ENCODE results near the gene TLCD3B. TPM values are rescaled to one million over a fixed set of nuclear protein-coding genes. Genes with fewer than 3 reads are reported as not detected.

The TLCD3B gene
- polyA plus RNA-seq, 1 donor = 1.6 TPM

GRCh38 chr16:29988346-29989075 is 42.6 kb downstream of the TLCD3B start:
- no peak for DNase-seq

- no peak for DNase-seq
Measured at GRCh38 chr16:29987371-29988085, 43.5 kb downstream of the TLCD3B start.

GRCh38 chr16:29986931-29987330 is 44.1 kb downstream of the TLCD3B start:
- DNase-seq = no peak

- DNase-seq = no peak
Measured at GRCh38 chr16:29986231-29986630, 44.8 kb downstream of the TLCD3B start.

- DNase-seq = no peak
Measured at GRCh38 chr16:29985271-29985811, 45.7 kb downstream of the TLCD3B start.

- no peak for DNase-seq
Measured at GRCh38 chr16:29984764-29985147, 46.3 kb downstream of the TLCD3B start.

- no peak for DNase-seq
Measured at GRCh38 chr16:29984137-29984763, 46.8 kb downstream of the TLCD3B start.

- no peak for DNase-seq
Measured at GRCh38 chr16:29983420-29984136, 47.5 kb downstream of the TLCD3B start.

GRCh38 chr16:29982560-29983419 is 48.3 kb downstream of the TLCD3B start:
- DNase-seq = no peak

- DNase-seq = no peak
Measured at GRCh38 chr16:29978564-29979270, 52.4 kb downstream of the TLCD3B start.

GRCh38 chr16:29978081-29978480 is 53.0 kb downstream of the TLCD3B start:
- DNase-seq = no peak

GRCh38 chr16:29977063-29977825 is 53.8 kb downstream of the TLCD3B start:
- no peak for DNase-seq

GRCh38 chr16:29975811-29976511 is 55.1 kb downstream of the TLCD3B start:
- DNase-seq = no peak

- DNase-seq = no peak
Measured at GRCh38 chr16:29975134-29975538, 55.9 kb downstream of the TLCD3B start.

Other genes with a start within 250 kb of the TLCD3B start
- gene KIF22, start 240.5 kb downstream of the TLCD3B start, polyA plus RNA-seq (ENCODE audit: insufficient read length) = 31.7 TPM
- gene MAZ, start 224.7 kb downstream of the TLCD3B start, polyA plus RNA-seq (ENCODE audit: insufficient read length) = 270 TPM
- 13.3 TPM for gene PRRT2, start 219.1 kb downstream of the TLCD3B start, polyA plus RNA-seq (ENCODE audit: insufficient read length)
- gene PAGR1, start 215.1 kb downstream of the TLCD3B start, polyA plus RNA-seq (ENCODE audit: insufficient read length) = 27.8 TPM
- gene MVP, start 210.8 kb downstream of the TLCD3B start, polyA plus RNA-seq (ENCODE audit: insufficient read length) = 26.5 TPM
- gene CDIPT, start 168.0 kb downstream of the TLCD3B start, polyA plus RNA-seq (ENCODE audit: insufficient read length) = 41.9 TPM
- 3.3 TPM for gene SEZ6L2, start 131.7 kb downstream of the TLCD3B start, polyA plus RNA-seq (ENCODE audit: insufficient read length)
- gene ASPHD1, start 130.8 kb downstream of the TLCD3B start, polyA plus RNA-seq (ENCODE audit: insufficient read length) = 1.0 TPM
- gene KCTD13, start 105.0 kb downstream of the TLCD3B start, polyA plus RNA-seq (ENCODE audit: insufficient read length) = 14.0 TPM
- 61.2 TPM for gene TMEM219, start 69.2 kb downstream of the TLCD3B start, polyA plus RNA-seq (ENCODE audit: insufficient read length)
- 36.0 TPM for gene TAOK2, start 57.4 kb downstream of the TLCD3B start, polyA plus RNA-seq (ENCODE audit: insufficient read length)
- 16.4 TPM for gene HIRIP3, start 35.7 kb downstream of the TLCD3B start, polyA plus RNA-seq (ENCODE audit: insufficient read length)
- 43.7 TPM for gene INO80E, start 35.0 kb downstream of the TLCD3B start, polyA plus RNA-seq (ENCODE audit: insufficient read length)
- gene DOC2A, start 20.2 kb downstream of the TLCD3B start, polyA plus RNA-seq (ENCODE audit: insufficient read length) = 1.4 TPM
- gene C16orf92, start 8.1 kb downstream of the TLCD3B start, polyA plus RNA-seq (ENCODE audit: insufficient read length) = not detected
- gene ALDOA, start 34.5 kb upstream of the TLCD3B start, polyA plus RNA-seq (ENCODE audit: insufficient read length) = 2,997 TPM
- 64.3 TPM for gene PPP4C, start 44.7 kb upstream of the TLCD3B start, polyA plus RNA-seq (ENCODE audit: insufficient read length)
- 0.77 TPM for gene TBX6, start 60.7 kb upstream of the TLCD3B start, polyA plus RNA-seq (ENCODE audit: insufficient read length)
- gene YPEL3, start 64.9 kb upstream of the TLCD3B start, polyA plus RNA-seq (ENCODE audit: insufficient read length) = 42.8 TPM
- gene GDPD3, start 82.3 kb upstream of the TLCD3B start, polyA plus RNA-seq (ENCODE audit: insufficient read length) = 8.5 TPM
- gene MAPK3, start 91.9 kb upstream of the TLCD3B start, polyA plus RNA-seq (ENCODE audit: insufficient read length) = 58.1 TPM
- 16.8 TPM for gene CORO1A, start 152.3 kb upstream of the TLCD3B start, polyA plus RNA-seq (ENCODE audit: insufficient read length)
- gene BOLA2B, start 162.4 kb upstream of the TLCD3B start, polyA plus RNA-seq (ENCODE audit: insufficient read length) = 24.3 TPM
- 17.2 TPM for gene SLX1A, start 162.6 kb upstream of the TLCD3B start, polyA plus RNA-seq (ENCODE audit: insufficient read length)
- 4.5 TPM for gene SULT1A3, start 168.0 kb upstream of the TLCD3B start, polyA plus RNA-seq (ENCODE audit: insufficient read length)
- gene NPIPB13, start 217.2 kb upstream of the TLCD3B start, polyA plus RNA-seq (ENCODE audit: insufficient read length) = 15.5 TPM